DMS79 (cell line): ENCODE measurements around the gene ADORA2A.

Experiments used
- DNase-seq: peaks from one replicate; lab custom pipeline; 2025; lab: John Stamatoyannopoulos, UW

Gene ADORA2A

DNA sequence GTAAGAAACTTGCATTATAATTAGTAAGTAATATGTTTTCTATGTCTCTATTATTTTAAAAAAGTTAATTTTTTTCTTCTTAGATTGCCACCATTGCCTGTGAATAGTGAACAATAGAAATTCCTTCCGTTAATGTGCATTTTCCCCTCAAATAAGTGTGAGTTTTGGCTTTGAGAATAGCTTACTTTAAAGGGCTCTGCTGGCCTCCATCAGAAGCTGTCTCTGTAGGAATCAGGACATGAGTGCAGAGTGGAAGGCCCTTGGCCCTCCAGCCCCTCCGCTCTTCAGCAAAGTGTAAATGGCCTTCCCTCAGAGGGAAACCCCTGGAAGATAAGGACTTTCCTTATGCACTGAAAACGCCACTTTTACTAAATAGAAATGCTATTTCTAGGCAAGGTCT, 24.1 kb upstream of the ADORA2A start:
- no peak for DNase-seq

- no peak for DNase-seq
Observed at GRCh38 chr22:24404561-24405275, 22.7 kb upstream of the ADORA2A start.

- no peak for DNase-seq
Observed at GRCh38 chr22:24405631-24406321, 21.6 kb upstream of the ADORA2A start.

- no peak for DNase-seq
Observed at GRCh38 chr22:24406322-24407277, 20.8 kb upstream of the ADORA2A start.

GRCh38 chr22:24407278-24407665, 20.1 kb upstream of the ADORA2A start:
- no peak for DNase-seq

DNA sequence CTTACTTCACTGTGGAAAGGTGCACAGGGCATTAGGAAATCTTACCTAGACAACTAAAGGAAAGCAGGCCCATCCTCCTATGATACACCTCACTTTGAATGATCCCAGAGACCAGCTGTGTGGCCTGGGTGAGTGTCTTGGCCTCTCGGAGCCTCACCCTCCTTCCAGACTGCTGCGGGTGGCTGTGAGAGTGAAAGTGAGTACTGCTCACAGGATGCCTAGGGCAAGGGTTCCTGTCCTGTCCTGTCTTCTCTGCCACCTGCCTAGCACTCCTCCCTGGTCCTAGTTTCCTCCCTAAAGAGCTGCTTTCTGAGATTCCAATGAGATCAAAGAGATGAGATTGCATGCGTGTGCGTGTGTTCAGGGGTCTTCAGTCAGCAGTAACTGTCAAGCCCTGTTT, 19.5 kb upstream of the ADORA2A start:
- DNase-seq = no peak

DNA sequence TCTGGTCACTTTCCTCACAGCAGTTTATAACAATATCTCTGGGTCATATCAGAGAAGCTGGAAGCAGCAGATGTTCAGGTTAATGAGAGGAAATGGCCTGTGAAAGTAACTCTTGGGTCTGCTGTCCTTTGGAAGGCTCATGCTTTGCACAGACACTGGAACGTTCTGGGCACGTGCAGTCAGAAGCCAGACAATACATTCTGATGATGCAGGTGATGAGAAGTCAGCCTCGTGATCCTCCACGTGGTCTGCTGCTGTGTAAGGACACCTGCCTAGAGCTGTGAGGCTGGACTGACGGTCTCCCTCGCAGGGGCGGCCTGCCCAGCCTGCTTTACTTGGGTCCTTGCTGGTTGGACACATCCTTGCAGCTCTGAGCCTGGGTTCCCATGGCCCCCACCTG, 18.8 kb upstream of the ADORA2A start:
- no peak for DNase-seq

DNA sequence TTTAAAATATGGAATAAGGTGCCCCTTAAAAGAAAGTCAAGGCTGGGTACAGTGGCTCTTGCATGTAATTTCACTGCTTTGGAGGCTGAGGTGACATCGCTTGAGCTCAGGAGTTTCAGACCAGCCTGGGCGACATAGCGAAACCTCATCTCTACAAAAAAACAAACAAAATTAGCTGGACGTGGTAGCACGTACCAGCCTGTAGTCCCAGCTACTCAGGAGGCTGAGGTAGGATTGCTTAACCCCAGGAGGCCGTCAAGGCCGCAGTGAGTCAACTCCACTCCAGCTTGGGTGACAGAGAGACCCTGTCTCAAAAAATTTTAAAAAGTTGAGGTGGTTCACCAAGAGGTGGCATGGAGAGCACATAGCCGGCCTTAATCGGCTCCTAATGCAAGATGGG, 17.7 kb upstream of the ADORA2A start:
- DNase-seq = no peak

GRCh38 chr22:24410110-24410856, 17.1 kb upstream of the ADORA2A start:
- DNase-seq = no peak

GRCh38 chr22:24411256-24412004, 16.0 kb upstream of the ADORA2A start:
- DNase-seq = no peak

DNA sequence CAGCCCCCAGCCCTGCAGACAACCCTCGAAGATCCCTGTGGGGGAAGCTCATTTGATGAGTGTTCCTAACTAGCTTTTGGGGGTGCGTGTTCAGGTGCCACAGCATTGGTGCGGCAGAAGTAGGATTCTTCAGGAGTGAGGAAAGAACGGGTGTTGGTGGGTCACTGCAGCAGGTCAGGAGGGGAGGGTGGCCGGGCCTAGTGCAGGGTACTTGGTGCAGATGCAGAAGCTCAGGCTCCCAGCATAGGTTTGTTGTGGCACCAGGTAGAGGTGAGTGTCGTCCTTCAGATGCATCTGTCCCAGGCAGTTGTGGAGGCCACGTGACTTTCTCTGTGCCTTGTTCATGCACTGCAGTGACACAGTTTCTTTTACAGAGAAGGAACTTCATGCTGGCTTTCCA, 15.1 kb upstream of the ADORA2A start:
- no peak for DNase-seq

DNA sequence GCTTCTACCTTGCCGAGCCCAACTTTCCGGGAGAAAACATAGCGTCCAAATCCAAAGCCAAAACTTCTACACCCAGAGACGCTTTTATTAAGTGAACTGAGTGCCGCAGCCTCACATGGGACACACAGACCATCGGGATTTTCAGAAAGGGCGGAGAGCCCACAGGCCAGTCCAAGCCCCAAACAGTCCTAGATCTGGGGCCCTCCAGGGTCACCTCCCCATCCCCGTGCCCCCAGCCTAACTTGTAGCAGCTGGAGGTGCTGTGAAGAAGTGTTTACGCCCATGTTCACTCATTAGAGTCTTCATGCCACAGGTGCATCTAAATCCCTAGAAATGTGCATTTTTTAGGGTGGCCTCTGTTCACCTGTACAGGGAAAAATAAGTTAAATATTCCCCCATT, 14.1 kb upstream of the ADORA2A start:
- no peak for DNase-seq

DNA sequence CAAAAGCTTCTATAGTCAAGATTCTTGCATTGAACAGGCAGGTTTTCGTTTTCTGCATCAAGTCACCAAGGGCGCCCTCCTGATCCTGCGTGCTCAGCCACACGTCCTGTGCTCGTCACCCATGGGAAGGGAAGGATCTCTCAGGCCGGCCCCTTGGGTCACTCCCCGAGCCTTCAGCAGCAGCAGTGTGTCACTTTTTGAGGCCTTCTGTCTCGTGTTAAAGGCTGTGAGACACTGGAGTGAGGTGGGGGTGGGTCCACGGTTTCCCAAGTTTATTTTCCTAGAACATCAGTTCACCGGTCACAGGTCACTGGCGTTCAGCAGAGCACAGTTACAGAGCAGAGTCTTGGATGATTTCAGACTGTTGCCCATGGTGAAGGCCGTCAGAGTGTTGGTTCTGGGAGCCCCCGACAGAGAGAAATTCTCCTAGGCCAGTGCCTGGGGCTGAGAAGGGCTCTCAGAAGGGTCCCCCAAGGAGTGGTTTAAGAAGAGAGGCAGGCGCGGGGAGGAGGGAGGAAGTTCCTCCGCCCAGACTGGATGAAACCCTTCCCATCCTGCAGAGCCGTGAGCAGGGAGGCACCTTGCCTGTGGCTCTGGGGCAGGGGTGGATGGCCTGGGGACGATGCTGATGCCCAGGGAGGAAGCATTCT, 13.5 kb upstream of the ADORA2A start:
- DNase-seq = no peak

- DNase-seq = no peak
Observed at GRCh38 chr22:24414523-24414922, 12.9 kb upstream of the ADORA2A start.

- no peak for DNase-seq
Observed at GRCh38 chr22:24414984-24415945, 12.1 kb upstream of the ADORA2A start.

DNA sequence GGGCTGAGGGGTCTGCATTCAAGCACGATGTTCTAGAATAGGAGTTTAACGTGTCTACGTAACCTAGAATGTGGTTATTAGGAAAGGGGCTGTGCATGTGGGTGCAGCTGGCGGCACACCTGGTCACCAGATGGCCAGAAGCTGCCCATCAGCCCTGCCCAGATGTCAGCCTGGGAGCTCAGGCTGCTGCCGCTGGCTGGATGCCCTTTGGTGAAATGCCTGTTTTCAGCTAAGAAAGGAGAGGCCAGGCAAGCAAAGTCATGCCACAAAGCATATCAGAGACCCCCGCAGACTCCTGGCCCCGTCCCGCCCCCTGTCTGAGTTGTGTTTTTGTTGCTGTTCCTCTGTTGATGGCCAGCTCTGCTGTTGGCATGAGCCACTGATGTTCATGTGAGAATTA, 11.3 kb upstream of the ADORA2A start:
- DNase-seq = no peak

DNA sequence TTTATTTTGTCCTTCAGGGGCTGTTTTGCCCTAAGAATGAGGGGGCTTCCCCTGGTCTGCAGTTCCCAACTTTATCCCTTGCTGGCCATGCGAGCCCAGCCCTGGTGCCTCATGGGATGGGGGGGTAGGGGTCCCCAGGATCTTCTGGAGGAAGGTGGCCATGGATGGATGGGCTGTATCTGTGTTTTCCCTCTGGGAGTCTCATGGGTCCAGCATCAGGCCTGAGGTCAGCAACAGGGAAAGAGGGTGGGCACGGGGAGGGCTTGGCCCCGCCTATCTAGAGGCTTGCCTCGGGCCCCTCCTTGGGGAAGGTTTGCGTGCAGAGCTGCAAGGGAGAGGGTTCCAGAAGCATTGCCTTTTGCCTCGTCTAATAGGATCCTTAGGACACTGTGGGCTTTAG, 10.8 kb upstream of the ADORA2A start:
- DNase-seq = no peak

- no peak for DNase-seq
Observed at GRCh38 chr22:24417200-24417599, 10.2 kb upstream of the ADORA2A start.

- DNase-seq = no peak
Observed at GRCh38 chr22:24417901-24418641, 9.3 kb upstream of the ADORA2A start.
